ENCODE results near the gene SLC45A2.

Gene SLC45A2

GRCh38 chr5:34005681-34006080 lies 21.2 kb upstream of the SLC45A2 start (continued):
- TF ChIP-seq ZNF8 (CRISPR knock-in tag; IDR thresholded peaks at IDR 0.05) (no peak), OSR1 (CRISPR knock-in tag; IDR thresholded peaks at IDR 0.05) (no peak), ARNTL (CRISPR knock-in tag; IDR thresholded peaks at IDR 0.05; ENCODE audit: borderline replicate concordance, low read depth) (no peak), ZNF70 (CRISPR knock-in tag; IDR thresholded peaks at IDR 0.05) (no peak), TOX (CRISPR knock-in tag; IDR thresholded peaks at IDR 0.05; ENCODE audit: borderline replicate concordance) (no peak), ZFP30 (CRISPR knock-in tag; IDR thresholded peaks at IDR 0.05) (no peak), ISL1 (CRISPR knock-in tag; IDR thresholded peaks at IDR 0.05) (no peak)
- TF ChIP-seq, protein P1, sequence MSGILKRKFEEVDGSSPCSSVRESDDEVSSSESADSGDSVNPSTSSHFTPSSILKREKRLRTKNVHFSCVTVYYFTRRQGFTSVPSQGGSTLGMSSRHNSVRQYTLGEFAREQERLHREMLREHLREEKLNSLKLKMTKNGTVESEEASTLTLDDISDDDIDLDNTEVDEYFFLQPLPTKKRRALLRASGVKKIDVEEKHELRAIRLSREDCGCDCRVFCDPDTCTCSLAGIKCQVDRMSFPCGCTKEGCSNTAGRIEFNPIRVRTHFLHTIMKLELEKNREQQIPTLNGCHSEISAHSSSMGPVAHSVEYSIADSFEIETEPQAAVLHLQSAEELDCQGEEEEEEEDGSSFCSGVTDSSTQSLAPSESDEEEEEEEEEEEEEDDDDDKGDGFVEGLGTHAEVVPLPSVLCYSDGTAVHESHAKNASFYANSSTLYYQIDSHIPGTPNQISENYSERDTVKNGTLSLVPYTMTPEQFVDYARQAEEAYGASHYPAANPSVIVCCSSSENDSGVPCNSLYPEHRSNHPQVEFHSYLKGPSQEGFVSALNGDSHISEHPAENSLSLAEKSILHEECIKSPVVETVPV (CRISPR knock-in tag; IDR thresholded peaks at IDR 0.05) = no peak

GRCh38 chr5:34005211-34005610 lies 20.7 kb upstream of the SLC45A2 start:
- TF ChIP-seq, protein P1 (CRISPR knock-in tag; IDR thresholded peaks at IDR 0.05) = no peak
- TF ChIP-seq, protein P2, sequence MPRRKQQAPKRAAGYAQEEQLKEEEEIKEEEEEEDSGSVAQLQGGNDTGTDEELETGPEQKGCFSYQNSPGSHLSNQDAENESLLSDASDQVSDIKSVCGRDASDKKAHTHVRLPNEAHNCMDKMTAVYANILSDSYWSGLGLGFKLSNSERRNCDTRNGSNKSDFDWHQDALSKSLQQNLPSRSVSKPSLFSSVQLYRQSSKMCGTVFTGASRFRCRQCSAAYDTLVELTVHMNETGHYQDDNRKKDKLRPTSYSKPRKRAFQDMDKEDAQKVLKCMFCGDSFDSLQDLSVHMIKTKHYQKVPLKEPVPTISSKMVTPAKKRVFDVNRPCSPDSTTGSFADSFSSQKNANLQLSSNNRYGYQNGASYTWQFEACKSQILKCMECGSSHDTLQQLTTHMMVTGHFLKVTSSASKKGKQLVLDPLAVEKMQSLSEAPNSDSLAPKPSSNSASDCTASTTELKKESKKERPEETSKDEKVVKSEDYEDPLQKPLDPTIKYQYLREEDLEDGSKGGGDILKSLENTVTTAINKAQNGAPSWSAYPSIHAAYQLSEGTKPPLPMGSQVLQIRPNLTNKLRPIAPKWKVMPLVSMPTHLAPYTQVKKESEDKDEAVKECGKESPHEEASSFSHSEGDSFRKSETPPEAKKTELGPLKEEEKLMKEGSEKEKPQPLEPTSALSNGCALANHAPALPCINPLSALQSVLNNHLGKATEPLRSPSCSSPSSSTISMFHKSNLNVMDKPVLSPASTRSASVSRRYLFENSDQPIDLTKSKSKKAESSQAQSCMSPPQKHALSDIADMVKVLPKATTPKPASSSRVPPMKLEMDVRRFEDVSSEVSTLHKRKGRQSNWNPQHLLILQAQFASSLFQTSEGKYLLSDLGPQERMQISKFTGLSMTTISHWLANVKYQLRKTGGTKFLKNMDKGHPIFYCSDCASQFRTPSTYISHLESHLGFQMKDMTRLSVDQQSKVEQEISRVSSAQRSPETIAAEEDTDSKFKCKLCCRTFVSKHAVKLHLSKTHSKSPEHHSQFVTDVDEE (CRISPR knock-in tag; IDR thresholded peaks at IDR 0.05) = no peak
- ATAC-seq = no peak

DNA sequence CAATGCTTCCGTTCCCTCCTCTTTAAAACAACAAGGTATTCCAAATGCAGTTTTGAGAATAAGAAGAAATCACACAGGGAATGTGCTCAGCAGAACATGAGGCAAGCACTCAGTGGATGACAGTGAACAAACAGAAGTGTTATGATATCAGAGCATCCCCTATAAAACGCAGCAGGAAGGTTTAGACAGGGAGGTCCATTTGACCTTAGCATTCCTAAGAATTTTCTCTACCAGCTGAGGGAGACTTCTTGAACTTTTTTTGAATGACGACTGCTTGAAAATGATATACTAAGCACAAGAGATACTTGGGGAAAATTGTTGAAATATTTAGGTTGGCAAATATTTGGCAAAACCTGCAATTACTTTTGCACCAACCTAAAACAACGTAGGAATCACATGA lies 19.4 kb upstream of the SLC45A2 start:
- ATAC-seq = no peak
- TF ChIP-seq ESRRG (CRISPR knock-in tag; IDR thresholded peaks at IDR 0.05) = no peak
- TF ChIP-seq ZC3H10 (CRISPR knock-in tag; IDR thresholded peaks at IDR 0.05) = no peak
- TF ChIP-seq, protein P3, sequence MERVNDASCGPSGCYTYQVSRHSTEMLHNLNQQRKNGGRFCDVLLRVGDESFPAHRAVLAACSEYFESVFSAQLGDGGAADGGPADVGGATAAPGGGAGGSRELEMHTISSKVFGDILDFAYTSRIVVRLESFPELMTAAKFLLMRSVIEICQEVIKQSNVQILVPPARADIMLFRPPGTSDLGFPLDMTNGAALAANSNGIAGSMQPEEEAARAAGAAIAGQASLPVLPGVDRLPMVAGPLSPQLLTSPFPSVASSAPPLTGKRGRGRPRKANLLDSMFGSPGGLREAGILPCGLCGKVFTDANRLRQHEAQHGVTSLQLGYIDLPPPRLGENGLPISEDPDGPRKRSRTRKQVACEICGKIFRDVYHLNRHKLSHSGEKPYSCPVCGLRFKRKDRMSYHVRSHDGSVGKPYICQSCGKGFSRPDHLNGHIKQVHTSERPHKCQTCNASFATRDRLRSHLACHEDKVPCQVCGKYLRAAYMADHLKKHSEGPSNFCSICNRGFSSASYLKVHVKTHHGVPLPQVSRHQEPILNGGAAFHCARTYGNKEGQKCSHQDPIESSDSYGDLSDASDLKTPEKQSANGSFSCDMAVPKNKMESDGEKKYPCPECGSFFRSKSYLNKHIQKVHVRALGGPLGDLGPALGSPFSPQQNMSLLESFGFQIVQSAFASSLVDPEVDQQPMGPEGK (CRISPR knock-in tag; IDR thresholded peaks at IDR 0.05; ENCODE audit: borderline replicate concordance) = no peak
- no peak for TF ChIP-seq ZFP3 (CRISPR knock-in tag; IDR thresholded peaks at IDR 0.05)
- no peak for TF ChIP-seq SNAI2 (CRISPR knock-in tag; IDR thresholded peaks at IDR 0.05)
- no peak for TF ChIP-seq CREB5 (CRISPR knock-in tag; IDR thresholded peaks at IDR 0.05; ENCODE audit: low read depth)
- no peak for TF ChIP-seq PPARA (CRISPR knock-in tag; IDR thresholded peaks at IDR 0.05; ENCODE audit: borderline replicate concordance)

GRCh38 chr5:34002629-34003328 lies 18.3 kb upstream of the SLC45A2 start:
- ATAC-seq = no peak
- TF ChIP-seq ZNF565 (CRISPR knock-in tag; conservative IDR thresholded peaks at IDR 0.05; ENCODE audit: low read depth) = no peak
- no peak for TF ChIP-seq TCF4 (CRISPR knock-in tag; IDR thresholded peaks at IDR 0.05; ENCODE audit: borderline replicate concordance)
- no peak for TF ChIP-seq ZC3H10 (CRISPR knock-in tag; IDR thresholded peaks at IDR 0.05)
- TF ChIP-seq, protein P3 (CRISPR knock-in tag; IDR thresholded peaks at IDR 0.05; ENCODE audit: borderline replicate concordance) = no peak
- TF ChIP-seq RARB (CRISPR knock-in tag; IDR thresholded peaks at IDR 0.05) = no peak
- no peak for TF ChIP-seq CREB5 (CRISPR knock-in tag; IDR thresholded peaks at IDR 0.05; ENCODE audit: low read depth)
- TF ChIP-seq ZNF8 (CRISPR knock-in tag; IDR thresholded peaks at IDR 0.05) = no peak
- TF ChIP-seq, protein P1 (CRISPR knock-in tag; IDR thresholded peaks at IDR 0.05) = no peak

All from SK-N-SH treated with all-trans-retinoic acid at 6 μM for 48 hours (cell line).